ENCODE data around the gene VMO1. TPM values are rescaled to one million over a fixed set of nuclear protein-coding genes. Genes with fewer than 3 reads are reported as not detected.

VMO1 gene
- total RNA-seq, 1 donor from 2014 or later, result not detected

GRCh38 chr17:4740025-4740351 is 46.2 kb downstream of the VMO1 start:
- peak overlapping the region; percentile 73 for H3K4me3 ChIP-seq (ENCODE audit: low read depth, low read length)
- no peak for DNase-seq (ENCODE audit: low read depth)
- TF ChIP-seq, protein P1, sequence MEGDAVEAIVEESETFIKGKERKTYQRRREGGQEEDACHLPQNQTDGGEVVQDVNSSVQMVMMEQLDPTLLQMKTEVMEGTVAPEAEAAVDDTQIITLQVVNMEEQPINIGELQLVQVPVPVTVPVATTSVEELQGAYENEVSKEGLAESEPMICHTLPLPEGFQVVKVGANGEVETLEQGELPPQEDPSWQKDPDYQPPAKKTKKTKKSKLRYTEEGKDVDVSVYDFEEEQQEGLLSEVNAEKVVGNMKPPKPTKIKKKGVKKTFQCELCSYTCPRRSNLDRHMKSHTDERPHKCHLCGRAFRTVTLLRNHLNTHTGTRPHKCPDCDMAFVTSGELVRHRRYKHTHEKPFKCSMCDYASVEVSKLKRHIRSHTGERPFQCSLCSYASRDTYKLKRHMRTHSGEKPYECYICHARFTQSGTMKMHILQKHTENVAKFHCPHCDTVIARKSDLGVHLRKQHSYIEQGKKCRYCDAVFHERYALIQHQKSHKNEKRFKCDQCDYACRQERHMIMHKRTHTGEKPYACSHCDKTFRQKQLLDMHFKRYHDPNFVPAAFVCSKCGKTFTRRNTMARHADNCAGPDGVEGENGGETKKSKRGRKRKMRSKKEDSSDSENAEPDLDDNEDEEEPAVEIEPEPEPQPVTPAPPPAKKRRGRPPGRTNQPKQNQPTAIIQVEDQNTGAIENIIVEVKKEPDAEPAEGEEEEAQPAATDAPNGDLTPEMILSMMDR (conservative IDR thresholded peaks at IDR 0.05; ENCODE audit: low read depth, low read length), result no peak

DNA sequence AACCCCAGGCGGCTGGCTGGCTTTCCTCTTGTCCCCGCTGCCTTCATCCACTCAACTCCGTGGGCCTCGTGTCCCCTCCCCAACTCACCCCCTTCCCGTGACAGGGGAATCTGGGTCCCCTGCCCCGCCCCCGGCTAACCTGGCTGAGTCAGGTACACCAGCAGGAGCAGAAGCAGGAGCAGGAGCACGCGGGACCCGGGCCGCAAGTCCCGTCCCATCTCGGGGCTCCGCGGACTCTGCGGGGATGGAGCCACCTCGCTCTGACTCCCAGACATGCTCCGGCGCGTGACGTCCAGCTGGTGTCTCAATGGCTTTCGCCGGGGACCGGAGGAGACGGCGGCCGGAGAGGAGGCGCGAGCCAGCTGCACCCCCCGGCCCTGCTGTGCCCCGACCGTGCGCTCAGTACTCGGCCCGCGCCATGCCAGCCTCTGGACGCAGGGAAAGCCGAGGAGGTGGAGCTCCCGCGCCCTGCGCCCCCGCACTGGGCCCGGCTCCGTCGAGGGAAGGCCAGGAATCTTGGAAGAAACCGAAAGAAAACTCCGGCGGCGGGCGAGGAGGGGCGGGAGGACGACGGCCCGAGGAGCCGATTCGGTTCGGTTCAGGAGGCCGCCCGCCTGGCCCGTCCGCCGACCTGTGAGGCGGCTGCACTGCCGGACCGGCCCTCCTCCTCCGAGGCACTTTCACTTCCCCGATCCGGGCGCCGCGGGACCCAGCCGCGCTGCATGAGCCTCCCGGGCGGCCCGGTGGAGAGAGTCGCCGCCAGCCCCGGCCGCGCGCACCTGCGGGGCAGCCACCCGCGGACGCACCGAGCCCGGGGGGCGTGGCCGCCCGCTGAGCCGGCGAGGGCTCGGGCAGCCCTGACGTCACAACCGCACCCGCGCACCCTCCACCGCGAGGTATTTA is 46.8 kb downstream of the VMO1 start, which contains the start of the genes CXCL16 and ZMYND15:
CXCL16 (minus strand) TSS at position 807 of the 903 bp plus-strand sequence; CDS start at position 218, 589 bp downstream.
ZMYND15 (plus strand) TSS at position 712 of the 903 bp plus-strand sequence. CDS start 716 bp downstream, outside the sequence.
- DNase-seq (ENCODE audit: low read depth), result no peak
- peak within 1 kb of the TSS; percentile 73 for H3K4me3 ChIP-seq (ENCODE audit: low read depth, low read length)
- TF ChIP-seq, protein P1 (conservative IDR thresholded peaks at IDR 0.05; ENCODE audit: low read depth, low read length), result no peak

DNA sequence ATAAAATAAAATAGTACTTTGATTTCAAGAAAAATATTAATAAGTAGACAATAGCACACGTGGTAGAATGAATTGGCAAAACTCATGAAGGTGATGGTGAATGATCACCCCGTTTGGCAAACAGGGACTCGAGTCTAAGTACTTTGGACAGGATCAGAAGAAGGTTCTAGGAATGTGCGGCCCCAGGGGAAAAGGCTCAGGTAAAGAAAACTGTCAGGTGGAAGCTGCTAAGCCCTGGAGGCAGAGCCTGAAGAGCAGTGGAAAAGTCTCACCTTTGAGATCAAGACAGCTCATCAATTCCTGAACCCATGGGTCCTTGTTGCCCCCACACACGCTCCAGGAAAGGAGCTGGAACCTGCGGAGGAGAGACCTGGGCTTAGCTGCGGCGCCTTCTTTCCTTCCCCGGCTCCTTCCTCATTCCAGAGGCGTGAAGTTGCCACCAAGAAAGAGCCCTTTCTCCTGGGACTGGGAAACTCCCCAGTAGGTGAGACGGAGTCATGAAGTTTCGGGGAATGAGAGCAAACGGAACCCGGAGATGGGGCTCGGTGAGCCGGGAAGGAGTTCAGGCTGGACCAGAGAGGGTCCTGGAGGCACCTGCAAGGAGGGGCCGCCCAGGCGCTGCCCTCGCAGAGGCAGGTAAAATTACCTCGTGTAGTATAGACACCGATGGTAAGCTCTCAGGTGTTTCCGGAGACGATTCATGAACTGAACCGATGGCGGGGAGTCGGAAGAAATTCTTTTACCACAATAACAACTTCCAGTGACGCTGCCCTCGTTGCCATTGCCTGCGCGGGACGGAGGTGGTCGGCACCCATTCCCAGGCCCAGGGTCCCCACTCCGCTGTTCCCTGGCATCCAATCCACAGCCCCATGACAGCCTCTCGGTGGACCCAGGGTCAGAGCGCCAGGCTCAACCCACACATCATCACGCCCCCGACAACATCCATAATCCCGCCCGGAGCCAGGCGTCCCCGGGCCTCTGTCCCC is 47.7 kb downstream of the VMO1 start:
- TF ChIP-seq, protein P1 (conservative IDR thresholded peaks at IDR 0.05; ENCODE audit: low read depth, low read length), result no peak
- H3K4me3 ChIP-seq (ENCODE audit: low read depth, low read length), result peak overlapping the region; percentile 73
- DNase-seq (ENCODE audit: low read depth), result peak; percentile 25

DNA sequence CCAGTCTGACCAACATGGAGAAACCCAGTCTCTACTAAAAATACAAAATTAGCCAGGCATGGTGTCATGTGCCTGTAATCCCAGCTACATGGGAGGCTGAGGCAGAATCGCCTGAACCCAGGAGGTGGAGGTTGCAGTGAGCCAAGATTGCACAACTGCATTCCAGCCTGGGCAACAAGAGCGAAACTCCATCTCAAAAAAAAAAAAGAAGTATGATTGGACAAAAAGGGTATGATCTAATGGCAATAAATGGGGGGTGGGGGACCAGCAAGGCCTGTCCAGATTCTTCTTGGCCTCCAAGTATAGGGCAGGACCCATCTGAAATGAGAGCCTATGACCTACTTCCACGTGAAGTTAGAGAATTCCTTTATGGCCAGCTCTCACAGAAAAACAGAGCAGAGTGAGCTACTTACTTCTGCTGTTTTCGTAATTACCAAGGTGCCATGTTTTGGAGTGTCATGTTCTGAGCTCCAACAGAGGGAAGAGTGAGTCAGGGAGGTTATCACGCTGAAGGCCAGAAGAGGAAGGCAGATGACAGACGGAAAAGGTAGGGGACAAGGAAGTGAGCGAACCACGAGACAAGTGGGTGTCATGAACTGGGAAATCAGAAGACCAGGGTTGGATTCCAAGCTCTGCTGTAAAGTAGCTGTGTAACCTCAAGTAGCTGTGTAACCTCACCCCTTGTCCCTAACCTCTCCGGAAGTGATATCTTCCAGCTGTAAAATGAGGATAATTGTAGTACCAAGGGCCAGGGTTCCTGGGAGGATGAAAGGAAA is 50.1 kb downstream of the VMO1 start:
- no peak for DNase-seq (ENCODE audit: low read depth)
- TF ChIP-seq, protein P1 (conservative IDR thresholded peaks at IDR 0.05; ENCODE audit: low read depth, low read length), result no peak
- no peak overlapping the region for H3K4me3 ChIP-seq (ENCODE audit: low read depth, low read length)

Other genes starting within 250 kb of the VMO1 start
- gene MYBBP1A, start 231.0 kb downstream of the VMO1 start, total RNA-seq, result 70.9 and 140 TPM in 2 replicates
- gene GGT6, start 225.8 kb downstream of the VMO1 start, total RNA-seq, result 0.80 and 0.86 TPM in 2 replicates
- 0.07 and 1.3 TPM in 2 replicates for gene SMTNL2, start 201.8 kb downstream of the VMO1 start, total RNA-seq
- 0.14 TPM in 1 of 2 replicates, not detected in the other for gene ALOX15, start 144.7 kb downstream of the VMO1 start, total RNA-seq
- gene PELP1, start 82.2 kb downstream of the VMO1 start, total RNA-seq, result 25.8 and 55.9 TPM in 2 replicates
- gene ARRB2, start 75.7 kb downstream of the VMO1 start, total RNA-seq, result 19.9 and 20.0 TPM in 2 replicates
- 26.6 and 27.2 TPM in 2 replicates for gene MED11, start 54.9 kb downstream of the VMO1 start, total RNA-seq
- gene ZMYND15, start 46.5 kb downstream of the VMO1 start, total RNA-seq, result 0.36 and 1.5 TPM in 2 replicates
- 19.0 and 32.3 TPM in 2 replicates for gene CXCL16, start 46.4 kb downstream of the VMO1 start, total RNA-seq
- gene TM4SF5, start 14.5 kb downstream of the VMO1 start, total RNA-seq, result not detected in 2 replicates
- gene GLTPD2, start 2.6 kb upstream of the VMO1 start, total RNA-seq, result not detected in 2 replicates
- gene PSMB6, start 9.8 kb upstream of the VMO1 start, total RNA-seq, result 264 and 337 TPM in 2 replicates
- 15.7 and 19.5 TPM in 2 replicates for gene PLD2, start 20.8 kb upstream of the VMO1 start, total RNA-seq
- 20.5 and 39.9 TPM in 2 replicates for gene MINK1, start 47.0 kb upstream of the VMO1 start, total RNA-seq
- 1.3 and 1.4 TPM in 2 replicates for gene C17orf107, start 113.2 kb upstream of the VMO1 start, total RNA-seq
- 1.0 TPM in 1 of 2 replicates, not detected in the other for gene CHRNE, start 116.7 kb upstream of the VMO1 start, total RNA-seq
- not detected in 2 replicates for gene GP1BA, start 145.9 kb upstream of the VMO1 start, total RNA-seq
- 45.5 and 72.9 TPM in 2 replicates for gene SLC25A11, start 153.7 kb upstream of the VMO1 start, total RNA-seq
- 49.0 and 55.1 TPM in 2 replicates for gene RNF167, start 153.9 kb upstream of the VMO1 start, total RNA-seq
- 1,802 and 2,074 TPM in 2 replicates for gene PFN1, start 162.2 kb upstream of the VMO1 start, total RNA-seq
- 0.43 and 2.0 TPM in 2 replicates for gene ENO3, start 164.8 kb upstream of the VMO1 start, total RNA-seq
- 67.7 and 80.8 TPM in 2 replicates for gene SPAG7, start 181.5 kb upstream of the VMO1 start, total RNA-seq
- 10.6 and 16.7 TPM in 2 replicates for gene CAMTA2, start 201.3 kb upstream of the VMO1 start, total RNA-seq
- gene INCA1, start 211.2 kb upstream of the VMO1 start, total RNA-seq, result 0.14 TPM in 1 of 2 replicates, not detected in the other
- gene KIF1C, start 211.6 kb upstream of the VMO1 start, total RNA-seq, result 75.0 and 81.3 TPM in 2 replicates
- 0.07 and 1.3 TPM in 2 replicates for gene SLC52A1, start 249.1 kb upstream of the VMO1 start, total RNA-seq

Data from epithelial cell of proximal tubule (primary cell).